Cerebellar nuclear complex (tissue), 1 donor: Measurements from ENCODE around the gene HNF1B.
"Not testable (repeated sequence)": the region's sequence is repeated elsewhere in the genome, so short reads cannot be mapped to it uniquely, and the experiment has no call there.

ENCODE experiments used
- DNase-seq, 2 experiments: peaks; one replicate each; lab custom pipeline; 2025; lab: John Stamatoyannopoulos, UW

Gene HNF1B, protein sequence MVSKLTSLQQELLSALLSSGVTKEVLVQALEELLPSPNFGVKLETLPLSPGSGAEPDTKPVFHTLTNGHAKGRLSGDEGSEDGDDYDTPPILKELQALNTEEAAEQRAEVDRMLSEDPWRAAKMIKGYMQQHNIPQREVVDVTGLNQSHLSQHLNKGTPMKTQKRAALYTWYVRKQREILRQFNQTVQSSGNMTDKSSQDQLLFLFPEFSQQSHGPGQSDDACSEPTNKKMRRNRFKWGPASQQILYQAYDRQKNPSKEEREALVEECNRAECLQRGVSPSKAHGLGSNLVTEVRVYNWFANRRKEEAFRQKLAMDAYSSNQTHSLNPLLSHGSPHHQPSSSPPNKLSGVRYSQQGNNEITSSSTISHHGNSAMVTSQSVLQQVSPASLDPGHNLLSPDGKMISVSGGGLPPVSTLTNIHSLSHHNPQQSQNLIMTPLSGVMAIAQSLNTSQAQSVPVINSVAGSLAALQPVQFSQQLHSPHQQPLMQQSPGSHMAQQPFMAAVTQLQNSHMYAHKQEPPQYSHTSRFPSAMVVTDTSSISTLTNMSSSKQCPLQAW

DNA sequence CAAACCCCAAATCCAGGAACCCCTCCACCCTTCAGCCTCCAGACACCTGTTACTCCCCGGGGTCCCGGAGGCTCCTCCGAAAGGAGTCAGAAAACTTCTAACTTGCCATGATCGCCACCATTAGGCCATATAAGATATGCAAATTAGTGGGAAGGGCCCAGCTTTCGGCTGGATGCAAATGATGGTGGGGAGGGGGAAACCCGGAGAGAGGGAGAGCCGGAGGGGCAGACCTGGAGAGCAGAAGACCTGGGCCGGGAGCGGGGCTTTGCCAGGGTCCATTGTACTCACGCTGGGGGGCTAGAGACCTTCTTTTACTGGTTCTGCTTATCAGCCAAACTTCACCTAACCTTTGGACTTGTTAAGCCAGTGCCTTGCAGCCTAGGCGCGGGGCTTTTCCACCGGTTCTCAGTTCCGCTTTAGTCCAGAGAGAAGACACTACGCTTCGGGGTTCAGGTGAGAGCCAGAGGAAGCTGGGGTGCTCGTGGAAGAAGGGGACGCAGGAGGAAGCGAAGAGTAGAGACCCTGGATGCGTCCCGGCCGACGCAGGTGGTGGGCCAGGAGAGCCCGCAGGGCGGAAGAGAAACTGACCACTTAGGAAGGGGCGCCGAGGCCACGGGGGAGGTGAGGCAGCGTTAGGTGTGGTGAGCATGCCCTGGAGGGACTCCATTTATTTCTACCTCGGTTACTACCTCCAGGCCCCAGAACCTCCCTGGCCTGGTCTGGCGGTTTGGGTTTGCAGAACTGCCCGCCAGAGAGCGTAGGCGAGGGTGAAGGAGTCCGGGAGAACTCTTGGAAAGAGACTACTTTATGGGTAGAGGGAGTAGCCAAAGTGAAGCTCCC, at the start of gene HNF1B:
Gene HNF1B, minus strand, starts transcription at position 99 of the 840 bp plus-strand sequence. CDS start 175 bp downstream, outside the sequence.
- no peak for DNase-seq

DNA sequence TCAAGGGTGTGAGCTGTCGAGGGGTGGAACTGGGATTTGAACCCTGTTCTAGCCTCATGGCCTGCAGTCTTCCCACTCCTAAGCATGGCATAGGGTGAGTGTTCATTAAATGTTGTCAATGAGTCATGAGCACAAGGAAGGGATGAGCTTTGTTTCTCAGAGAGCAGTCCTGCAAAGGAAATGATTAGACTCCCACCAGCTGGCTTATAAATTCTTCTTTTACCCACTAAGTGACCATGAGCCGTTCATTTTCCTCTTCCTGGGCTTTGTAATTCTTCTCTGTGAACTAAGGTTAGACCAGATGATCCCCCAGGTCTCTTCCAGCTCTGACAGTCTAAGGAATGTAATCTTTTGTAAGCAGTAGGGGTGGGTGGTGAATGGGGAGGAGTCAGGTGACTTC, 47.9 kb upstream of the HNF1B start:
- no peak for DNase-seq

DNA sequence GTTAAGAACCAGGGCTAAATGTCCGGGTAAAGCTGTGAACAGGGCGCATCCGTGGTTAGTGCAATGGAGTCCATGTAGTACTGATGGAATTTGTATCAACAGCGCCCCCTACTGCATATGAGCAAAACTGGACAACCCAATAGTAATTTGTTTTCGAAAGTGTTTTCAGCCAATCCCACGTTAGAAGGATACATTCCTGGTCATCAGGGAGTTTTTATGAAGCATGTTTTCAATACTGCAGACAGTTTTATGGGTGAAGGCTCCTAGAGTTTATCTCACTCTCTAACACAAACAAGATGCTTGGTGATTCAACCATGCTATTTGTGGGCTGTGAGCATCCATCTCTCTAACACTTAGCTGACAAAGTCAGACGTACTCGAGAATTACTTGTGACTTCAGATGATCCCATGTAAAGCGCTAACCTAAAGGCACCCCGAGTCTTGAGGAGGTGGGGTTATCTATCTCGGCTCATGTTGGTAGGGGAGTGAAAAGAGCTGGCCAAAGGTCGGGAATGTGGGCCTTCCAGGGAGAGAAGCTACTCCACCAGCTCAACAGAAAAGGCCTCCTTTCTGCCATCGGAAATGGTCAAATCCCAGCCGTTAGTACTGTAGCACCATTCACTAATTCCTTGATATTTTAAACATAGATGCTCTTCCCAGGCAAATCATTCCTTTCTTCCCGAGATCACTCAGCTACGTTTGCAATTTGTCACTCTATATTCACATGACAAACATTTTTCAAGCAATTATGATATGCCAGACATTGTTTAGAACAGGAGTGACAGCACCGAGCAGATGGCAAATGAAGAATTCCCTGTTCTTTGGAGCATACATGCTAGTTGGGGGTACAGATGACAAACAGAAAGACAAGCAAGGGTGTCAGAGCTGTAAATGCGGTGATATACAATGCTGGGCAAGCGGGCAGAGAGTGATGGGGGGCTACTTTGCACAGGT, 46.9 kb upstream of the HNF1B start:
- no peak for DNase-seq

DNA sequence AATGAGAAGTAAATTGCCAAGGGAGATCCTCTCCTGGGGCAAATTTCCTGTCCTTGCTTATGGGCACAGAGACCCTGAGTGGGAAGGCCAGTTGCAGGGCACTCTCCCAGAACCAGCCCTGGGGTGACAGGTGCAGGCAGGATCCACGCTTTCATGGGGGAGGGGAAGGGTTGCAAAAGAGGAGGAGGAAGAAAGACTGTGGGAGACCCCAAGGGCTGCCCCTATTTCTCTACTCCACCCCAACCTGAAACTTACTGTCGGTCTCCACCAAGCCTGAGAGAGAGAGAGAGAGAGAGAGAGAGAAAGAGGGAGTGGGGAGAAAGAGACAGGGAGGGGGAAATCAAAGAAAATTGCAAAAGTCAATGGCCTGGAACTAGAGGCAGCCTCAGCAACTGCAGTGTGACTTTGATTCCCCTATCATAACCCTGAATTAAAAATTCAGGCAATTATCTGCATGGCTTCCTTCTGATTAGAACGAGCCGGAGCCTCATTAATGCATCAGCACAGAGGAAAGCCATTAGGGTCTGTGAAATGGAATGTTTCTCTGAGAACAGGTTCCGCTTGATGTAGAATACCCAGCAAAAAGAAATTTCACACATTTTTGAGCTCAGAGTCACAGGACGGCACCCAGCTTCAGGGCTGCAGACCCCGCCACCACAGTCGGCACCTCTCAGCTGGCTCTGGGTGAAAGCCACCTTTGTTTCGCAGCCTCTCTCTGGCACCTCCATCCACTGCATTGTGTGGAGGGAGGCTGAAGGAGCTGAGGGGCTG, 45.1 kb upstream of the HNF1B start:
- DNase-seq, result no peak

DNA sequence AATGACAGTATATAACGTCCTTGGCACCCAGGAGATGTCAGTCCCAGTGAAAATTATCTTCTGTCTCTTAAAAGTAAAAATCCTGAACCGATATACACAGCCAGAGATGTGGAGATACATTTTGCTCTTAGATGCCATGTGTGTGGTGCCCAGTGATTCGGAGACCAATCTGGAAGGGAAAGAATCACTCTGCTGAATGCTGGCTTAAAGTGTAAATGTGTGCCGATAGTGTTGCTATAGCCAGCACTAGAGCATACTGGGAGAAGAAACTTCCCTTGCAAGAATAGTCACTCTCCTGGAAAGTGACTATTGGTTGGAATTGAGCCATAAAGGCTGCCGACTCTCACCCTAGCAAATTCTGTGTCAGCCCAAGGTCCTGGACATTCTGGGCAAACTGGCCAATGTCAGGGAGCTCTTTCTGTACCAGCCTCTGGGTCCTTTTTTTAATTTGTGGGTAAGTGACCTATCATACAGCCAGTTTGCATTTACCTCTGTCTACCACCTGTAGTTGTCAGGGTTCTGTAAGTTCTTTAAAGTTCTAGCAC, 44.2 kb upstream of the HNF1B start:
- no peak for DNase-seq

DNA sequence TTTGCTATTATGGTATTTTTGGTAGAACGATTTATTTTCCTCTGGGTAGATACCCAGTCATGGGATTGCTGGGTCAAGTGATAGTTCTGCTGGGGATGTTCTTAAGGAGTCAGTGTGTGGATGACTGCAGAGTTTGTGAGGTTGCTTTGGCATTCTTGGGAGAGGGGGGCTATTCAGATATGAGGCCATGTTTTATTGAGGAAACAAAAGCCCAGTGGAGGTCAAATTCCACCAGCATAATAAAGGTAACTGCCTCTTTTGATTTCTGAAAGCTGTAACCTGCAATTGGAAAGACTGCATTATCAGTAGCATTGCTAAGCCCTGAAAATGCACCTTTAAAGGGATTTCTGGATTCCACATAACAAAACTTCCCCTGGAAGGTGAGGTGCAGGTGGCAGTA, 43.7 kb upstream of the HNF1B start:
- DNase-seq, result no peak

DNA sequence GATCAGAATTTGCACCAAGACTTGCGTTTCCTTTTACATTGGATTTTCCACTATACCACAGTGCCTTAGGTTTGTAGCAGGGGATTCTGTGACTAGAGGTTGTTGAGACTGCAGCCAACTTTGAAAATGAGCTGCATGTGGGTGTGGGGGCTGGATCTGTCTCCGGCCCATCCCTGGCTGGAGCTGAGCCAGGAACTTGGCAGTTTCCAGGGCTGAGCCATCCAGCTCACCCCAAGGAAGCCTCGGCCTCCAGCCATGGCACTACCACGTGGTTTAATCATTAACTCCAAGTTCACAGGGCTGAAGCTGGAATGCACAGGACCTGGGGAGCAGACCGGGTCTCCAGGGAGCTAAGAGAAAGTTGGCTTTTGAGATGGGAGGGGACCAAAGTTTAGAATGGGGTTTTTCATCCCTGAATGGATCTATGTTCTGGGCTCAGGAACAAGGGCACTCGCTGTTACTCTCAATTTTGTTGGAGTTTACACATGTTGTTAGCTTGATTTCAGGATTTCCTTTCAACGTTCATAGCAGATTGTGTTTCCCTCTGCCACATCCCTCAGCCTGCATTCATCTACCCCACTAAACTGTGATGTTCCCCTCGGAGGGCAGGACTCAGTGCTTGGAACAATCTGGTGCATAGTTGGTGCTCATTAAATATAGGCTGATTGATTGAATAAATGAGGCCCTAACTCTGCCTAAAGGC, 42.3 kb upstream of the HNF1B start:
- no peak for DNase-seq

DNA sequence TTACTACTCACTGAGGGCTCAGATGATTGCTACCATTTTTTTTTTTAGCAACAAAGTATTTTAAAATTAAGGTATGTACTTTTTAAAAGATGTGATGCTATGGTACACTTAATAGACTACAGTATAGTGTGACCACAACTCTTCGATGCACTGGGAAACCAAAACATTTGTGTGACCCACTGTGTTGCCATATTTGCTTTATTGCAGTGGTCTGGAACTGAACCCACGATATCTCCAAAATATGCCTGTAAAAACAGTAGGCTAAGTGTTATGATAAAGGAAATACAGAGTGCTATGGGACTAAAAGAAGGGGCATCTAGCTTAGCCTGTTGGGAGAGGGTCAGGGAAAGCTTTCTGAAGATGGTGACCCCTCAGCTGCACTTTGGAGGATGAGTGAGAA, 41.6 kb upstream of the HNF1B start:
- no peak for DNase-seq

DNA sequence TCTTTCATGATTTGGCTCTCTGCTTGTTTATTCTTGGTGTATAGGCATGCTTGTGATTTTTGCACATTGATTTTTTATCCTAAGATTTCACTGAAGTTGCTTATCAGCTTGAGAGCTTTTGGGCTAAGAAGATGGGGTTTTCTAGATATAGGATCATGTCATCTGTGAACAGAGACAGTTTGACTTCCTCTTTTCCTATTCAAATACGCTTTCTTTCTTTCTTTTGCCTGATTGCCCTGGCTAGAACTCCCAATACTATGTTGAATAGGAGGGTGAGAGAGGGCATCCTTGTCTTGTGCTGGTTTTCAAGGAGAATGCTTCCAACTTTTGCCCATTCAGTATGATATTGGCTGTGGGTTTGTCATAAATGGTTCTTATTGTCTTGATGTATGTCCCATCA, 37.6 kb upstream of the HNF1B start:
- DNase-seq, result not testable (repeated sequence)

DNA sequence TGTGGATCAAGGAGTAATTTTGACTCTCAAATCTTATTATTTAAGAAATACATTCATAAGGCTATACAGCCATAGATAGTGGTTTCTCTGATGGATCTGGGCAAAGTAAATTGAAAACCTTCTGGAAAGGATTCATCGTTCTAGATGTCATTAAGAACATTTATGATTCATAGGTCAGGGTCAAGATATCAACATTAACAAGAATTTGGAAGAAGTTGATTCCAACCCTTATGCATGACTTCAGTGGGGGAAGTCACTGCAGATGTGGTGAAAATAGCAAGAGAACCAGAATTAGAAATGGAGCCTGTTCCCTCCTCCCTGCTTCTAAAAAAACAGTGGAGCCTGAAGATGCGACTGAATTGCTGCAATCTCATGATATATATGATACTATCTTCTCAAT, 36.6 kb upstream of the HNF1B start:
- no peak for DNase-seq

DNA sequence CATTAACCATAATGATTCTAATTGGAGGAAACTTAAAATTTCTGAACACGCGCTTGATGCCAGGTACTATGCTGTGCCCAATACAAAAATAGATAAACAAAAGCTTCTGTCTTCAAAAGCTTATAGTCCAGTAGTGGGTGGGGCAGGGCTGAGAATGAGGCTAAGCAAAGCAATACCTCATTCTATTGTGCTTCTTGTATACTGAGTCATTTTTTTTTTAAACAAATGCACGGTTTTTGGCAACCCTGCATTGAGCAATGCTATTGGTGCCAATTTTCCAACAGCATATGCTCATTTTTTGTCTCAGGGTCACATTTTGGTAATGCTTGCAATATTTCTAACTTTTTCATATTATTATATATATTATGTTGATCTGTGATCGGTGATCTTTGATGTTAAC, 34.7 kb upstream of the HNF1B start:
- DNase-seq, result no peak

DNA sequence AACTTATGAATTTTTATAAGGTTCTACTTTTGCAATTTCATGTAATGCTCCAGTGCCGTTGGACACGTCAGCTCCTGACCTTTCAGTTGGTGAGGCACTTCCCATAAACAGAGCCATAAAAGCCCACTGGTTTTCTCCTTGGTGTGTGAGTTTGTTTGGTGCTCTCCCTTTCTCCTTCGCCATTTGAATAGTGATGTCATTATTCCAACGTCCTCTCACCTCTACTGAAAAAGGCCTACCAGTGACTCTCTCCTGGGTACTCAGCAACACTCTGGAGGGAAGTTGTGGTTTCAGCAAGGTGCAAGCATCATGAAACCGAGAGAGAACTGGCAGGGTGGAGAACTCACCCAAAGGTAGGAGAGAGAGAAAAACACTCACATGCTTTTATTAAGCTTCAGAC, 29.6 kb upstream of the HNF1B start:
- DNase-seq, result no peak

DNA sequence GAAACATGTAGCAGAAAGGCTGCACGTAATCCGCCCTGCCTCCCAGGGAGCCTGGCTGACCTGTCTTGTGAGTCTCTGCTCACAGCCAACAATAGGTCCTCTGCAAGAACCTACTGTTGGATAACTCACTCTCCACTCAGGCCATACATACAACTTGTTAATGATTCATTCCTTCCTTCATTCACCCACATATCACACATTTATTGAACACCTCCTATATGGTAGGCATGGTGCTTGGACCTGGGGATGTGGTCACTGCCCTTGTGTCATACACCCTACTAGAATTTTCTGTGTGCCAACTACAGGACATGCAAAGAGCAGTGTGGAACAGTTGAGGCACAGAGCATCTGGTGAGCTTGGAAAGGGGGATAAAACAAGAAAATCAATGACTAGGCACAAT, 28.1 kb upstream of the HNF1B start:
- no peak for DNase-seq

DNA sequence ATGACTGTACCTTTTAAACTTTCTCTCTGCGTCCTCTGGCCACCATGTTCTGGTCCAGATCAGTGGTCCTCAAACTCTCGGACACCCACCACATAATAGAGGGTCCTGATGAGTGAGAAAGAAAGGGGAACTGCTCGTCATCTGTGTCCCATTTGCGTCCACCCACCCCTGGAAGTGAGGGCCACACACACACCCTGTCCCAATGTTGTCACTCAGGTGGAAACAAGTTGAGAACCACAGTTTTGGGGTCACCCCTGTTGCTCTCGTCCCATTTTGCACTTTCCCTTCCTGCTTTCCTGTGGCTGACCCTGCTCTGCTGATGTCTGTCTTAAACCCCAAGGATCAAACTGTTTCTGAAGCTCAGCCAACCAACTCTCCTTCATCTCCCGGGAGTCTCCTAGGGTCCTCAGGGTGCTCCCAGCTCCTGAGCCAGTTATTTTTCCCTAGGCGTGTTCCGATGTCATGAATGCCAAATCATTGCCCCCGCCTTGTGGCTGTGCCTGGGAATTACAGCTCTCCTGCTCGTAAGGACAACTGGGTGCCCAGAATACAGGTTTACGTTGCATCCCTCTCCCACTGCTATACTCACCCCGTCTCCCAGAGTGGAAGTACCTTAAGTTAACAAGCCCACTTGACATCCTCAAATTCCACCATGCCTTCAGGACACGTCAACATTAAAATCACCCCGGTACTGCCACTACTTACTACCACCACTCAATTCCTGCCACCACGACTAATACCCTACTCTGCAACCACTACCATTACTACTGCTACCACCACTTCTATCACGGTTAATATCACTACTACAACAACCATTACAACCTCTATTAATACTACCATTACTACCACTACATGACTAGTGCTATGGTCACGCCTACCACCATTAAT, 26.0 kb upstream of the HNF1B start:
- no peak for DNase-seq

DNA sequence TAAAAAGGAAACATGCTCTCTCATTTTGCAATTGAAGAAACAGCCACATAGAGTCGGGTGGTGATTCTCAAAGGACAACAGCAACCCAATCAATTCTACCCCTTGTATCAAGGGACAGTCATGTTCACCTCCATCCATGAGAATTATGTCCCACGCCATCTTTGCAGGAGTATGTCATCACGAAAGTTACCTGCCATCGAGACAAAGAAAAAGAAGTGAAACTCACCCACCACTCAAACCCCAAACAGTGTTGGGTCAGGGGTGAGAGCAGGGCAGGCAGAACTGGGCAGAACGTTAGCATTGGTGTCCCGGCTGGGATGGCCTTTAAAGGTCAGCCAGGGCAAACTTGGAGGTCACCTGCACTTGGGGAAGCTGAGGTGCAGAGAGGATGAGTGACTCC, 24.2 kb upstream of the HNF1B start:
- DNase-seq, result no peak

DNA sequence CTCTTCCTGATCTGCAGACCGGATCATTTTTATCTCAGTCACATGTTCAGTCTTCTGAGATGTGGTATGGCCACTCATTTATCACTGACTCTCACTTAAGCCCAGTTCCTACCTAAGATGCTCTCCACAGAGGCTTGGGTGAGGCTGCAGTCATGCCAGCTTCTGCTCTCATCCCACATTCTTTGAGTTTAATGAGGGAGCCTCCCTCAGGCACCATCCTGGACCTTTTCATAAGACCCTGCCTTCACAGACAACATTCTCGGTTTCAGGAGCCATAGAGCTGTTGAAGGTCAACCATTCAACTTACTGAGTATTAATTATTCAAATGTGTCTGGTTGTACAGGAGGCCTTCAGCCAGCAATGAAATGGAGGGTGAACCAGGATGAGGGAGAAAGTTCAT, 23.6 kb upstream of the HNF1B start:
- DNase-seq, result no peak

DNA sequence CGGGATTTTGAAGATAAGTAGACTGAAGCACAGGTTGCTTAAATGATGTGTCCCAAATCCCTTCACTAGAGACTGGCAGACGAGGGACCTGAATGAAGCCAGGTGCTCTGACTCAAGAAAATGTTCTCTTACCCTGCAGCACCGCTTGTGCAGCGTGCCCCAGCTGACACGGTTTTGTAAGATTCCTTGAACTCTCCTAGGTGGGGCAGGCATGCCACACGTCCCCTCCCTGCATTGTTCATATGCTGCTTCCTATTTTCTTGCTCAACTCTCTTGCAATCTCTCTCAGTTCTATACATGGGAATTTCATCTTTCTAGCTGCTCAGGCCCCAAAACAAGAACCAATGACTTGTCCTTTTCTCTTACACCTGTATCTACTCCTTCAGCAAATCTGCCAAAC, 22.1 kb upstream of the HNF1B start:
- DNase-seq, result no peak

DNA sequence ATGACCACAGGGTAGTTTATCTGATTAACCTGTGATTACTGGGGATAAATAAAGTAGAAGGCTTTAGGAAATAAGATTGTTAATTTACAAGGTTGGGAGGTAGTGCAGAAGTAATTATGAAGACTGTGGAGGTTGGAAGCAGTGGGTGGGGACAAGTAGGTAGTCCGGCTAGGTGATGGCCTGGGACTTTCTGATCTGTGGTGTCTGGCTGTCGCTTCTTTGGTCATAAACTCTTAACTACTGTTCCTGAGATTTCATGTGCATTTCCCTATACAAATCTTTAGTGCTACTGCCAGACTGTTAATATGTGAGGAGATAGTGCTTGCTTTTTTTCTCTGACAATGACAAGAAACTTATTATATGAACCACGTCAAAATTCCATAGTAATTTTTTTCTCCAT, 19.5 kb upstream of the HNF1B start:
- DNase-seq, result no peak

DNA sequence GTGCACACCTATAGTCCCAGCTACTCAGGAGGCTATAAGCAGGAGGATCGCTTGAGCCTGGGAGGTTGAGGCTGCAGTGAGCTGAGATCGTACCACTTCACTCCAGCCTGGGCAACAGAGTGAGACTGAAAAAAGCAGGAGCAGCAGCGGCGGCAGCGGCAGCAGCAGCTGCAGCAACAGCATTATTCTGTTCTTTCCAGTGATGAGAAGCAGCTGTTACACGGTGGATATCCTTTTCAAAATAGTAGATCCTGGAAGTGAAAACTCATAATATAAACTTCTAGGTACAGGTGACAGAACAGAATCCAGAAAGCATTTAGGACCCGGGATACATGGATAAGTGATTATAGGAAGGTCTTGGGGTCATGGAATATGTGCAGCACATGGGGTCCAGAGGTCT, 17.8 kb upstream of the HNF1B start:
- no peak for DNase-seq
